Amniotic epithelial cell (primary cell): ENCODE results near the gene CCDC148.
A peak's percentile ranks its signal among the peaks of the same experiment; 100 is the strongest.

ENCODE experiments used
- DNase-seq: peaks from one replicate; pipeline ENCODE4 v3.0.0-alpha.2; 2010; ENCODE audit warnings: low read depth

Gene CCDC148

DNA sequence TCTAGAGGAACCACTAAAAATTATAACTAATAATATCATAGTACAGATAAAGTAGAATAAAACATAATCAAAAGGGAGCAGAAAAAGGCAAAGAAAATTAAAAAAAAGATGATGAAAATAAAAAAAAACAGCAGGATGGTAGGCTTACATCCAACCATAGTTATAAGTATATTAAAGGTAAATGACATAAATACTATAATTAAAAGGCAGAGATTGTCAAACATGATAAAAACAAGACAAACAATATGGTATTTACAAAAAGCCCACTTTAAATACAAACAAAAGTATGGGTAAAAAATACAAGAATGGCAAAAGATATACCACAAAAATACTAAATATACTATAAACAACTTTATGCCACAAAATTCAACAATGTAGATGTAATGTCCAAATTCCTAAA lies 24.4 kb downstream of the CCDC148 start:
- no peak for DNase-seq

DNA sequence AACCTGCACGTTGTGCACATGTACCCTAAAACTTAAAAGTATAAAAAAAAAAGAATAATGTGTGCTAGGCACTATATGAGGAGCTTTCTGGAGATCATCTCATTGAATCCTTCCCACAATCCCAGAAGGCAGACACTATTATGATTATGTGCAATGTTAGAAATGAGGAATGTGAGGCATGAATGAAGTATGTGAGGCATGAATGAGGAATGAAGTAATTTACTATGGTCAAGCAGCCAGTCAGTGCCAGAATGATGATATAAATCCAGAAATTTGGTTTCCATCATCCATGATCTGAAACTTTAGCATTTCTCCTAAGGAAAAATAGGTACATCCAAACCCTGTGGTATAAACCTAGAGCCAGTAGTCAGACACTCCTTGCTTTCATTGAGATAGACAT lies 42.0 kb downstream of the CCDC148 start:
- peak; percentile 52 for DNase-seq

DNA sequence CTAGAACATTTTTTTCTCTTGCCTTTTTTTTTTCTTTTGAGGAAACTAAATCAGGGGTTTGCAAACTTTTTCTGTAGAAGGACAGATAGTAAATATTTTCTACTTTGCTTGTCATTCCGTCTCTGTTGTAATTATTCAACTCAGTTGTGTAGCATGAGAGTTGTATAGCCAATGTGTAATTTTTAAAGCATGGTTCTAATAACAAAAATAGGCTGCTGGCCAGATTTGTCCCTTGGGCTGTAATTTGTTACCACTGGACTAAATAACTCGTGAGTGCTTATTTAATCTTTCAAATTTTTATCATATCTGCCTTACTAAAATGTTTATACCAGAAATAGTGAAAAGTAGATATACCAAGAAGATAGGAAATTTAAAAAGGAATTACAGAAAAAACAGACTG lies 43.0 kb downstream of the CCDC148 start:
- DNase-seq, result no peak

DNA sequence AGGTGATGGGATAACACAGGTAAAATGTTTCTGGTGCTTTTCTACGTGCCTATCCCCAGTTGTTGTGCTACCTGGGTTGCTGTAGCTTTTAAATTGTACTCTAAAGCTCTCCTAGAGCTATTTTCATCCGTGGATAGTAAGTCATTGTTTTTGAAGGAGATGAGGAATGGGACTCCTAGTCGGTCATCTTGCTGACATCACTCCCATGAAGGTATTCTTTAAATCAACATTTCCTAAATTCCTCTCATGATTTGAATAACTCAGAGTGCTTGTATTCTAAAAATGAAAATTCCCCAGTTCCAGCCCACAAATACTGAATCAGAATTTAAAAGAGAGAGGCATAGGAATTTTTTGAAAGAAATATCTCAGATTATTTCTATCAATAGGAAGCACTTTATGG lies 44.3 kb downstream of the CCDC148 start:
- peak; percentile 13 for DNase-seq

DNA sequence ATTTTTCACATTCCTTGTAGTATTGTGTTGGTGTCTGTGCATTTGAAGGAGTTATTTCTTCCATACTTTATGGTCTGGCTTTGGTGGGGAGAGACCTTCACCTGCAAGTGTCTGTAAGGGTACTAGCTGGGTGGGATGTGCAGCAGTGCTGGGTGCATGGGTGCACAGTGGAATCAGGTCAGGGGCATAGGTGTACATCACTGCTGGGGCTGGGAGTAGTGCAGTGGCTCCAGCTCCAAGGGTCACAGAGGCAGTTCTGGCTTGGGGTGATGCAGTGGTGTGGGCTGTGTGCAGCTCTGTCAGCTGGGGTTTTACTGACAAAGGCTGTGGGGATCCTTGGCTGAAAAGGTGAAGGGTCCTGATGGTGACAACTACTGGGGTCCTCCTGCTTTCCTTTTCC lies 44.8 kb downstream of the CCDC148 start:
- DNase-seq, result no peak

DNA sequence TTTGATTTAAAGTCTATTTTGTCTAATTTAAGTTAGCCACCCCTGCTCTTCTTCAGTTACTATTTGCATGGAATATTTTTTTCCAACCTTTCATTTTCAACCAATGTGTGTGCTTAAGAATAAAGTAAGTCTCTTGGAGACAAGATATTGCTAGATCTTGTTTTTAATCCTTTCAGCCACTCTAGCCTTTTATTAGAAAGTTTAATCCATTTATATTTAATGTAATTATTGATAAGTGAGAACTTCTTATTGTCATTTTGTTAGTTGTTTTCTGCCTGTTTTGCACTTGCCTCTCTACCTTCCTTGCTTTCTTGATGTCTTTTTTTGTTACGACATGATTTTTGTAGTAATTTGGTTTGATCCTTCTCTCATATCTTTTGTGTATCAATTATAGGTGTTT lies 46.4 kb downstream of the CCDC148 start:
- DNase-seq, result no peak

DNA sequence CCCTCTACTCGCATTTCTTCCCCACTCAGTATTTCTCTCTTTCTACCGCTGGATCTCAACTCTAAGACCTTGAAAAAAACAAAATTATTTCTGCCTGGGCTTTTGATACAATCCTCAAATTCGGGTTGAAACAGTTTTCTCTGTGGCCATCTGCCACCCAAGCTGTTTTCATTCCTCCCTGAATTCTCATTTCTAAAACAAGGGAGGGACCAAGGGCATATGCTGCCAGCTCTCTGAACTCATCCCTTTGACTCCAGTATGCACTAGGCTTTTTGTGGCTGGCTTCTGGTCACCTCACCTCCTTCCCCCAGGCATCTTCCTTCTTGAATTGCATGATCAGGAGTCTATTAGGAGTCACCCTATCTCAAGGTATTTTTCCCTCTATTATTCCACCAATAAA lies 49.5 kb downstream of the CCDC148 start:
- DNase-seq, result no peak

DNA sequence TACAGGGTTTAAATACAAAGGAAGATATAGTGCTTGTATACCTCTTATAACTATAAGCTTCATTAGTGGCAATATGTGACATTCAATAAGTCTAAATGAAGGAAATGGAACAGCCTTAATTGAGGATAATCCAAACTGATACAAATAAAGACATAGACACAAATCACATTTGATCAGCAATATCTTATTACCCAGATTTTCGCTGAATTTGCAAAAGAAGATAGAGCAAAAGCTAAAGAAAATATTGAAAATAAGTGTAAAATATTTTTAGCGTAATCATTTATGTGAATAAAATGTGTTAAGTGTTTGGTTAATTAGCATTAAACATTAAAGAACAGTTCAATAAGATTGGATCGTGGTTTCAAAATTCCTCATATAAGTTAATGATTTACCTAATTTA lies 51.2 kb downstream of the CCDC148 start:
- no peak for DNase-seq

DNA sequence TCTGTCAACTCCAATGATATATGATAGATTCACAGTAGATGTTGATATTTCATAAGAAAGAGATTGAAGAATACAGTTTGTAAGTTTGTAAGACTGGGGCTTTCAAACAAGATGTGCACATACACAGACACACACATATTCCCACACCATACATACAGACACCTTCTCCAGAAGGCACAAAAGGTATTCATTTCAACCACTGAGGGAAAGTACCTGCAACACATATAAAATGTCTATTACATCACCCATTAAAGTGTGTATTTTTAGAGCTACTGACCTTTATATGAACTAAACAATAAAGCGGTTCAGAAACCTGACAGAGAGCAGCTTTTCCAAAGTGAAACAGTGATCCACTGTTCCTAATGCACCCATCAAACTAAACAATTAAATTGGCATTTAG lies 53.3 kb downstream of the CCDC148 start:
- DNase-seq, result no peak

DNA sequence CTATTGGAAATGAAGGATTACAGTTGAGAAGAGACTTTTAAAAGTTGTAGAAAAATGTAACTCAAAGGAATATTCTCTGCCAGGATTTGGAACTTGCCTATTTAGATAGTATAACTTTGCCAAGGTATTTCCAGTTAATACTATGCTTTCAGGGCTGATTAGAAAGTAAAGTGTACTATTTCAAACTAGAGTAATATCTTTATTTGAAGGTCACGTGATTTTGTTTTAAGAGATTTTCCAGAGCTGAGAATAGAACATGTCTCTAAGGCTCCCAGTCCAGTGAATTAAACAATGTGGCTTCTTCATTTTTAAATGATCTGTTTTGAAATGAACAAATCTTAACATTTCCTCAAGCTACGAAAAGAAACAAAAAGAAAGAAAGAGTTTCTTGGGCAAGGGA lies 53.9 kb downstream of the CCDC148 start:
- DNase-seq, result no peak

DNA sequence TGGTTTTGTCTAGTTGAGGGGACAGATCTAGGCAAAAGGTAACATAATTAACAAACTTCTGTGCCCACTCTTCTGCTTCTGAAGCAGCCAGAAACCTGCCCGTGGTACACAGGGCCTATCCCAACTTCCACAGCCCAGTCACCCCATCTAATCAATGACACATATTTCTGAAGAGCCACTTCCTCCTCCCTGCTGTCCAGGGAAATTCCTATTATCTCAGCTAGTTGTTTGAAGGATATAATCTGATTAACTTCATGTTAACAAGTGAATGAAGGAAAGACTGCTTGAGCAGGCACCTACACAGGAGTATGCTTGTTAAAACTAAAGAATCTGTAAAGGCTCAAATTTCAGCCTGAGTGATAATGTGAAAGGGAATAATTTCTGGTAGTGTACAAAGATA lies 61.4 kb downstream of the CCDC148 start:
- no peak for DNase-seq

DNA sequence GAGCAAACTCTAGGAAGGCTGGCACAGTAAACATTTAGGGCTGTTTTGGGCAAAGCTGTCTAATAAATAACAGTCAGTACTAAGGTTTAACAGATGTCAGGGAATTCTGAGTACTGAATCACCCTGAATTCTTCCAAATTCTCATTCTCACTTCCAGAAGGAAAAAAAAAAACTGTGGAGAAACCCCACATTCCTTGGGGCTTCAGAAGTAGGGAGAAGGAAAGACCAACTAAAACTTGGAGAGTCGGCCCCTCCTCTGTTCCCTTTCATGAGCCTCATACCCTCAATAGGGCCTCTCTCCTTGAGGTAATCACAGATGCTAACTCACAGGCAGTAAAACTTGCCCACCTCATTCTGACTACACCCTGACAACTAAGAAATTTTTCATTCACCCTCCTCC lies 62.1 kb downstream of the CCDC148 start:
- DNase-seq, result no peak

DNA sequence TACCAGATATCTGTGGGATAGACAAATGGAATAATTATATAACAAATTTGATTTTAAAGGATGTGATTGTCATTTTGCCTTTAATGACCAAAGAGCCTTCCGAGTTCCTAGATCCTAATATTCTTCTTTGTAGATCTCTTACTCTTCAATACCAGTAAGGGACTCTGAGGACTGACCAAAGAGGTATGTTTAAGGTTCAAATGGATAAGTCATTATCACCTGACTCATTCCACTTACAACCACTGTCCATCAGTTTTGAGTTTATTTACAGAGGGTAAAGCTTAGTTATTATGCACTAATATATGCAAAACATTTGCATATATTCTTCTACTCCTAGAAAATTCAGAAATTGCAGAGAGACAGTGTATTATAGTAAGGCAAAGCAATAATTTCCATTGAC lies 62.7 kb downstream of the CCDC148 start:
- DNase-seq, result no peak

DNA sequence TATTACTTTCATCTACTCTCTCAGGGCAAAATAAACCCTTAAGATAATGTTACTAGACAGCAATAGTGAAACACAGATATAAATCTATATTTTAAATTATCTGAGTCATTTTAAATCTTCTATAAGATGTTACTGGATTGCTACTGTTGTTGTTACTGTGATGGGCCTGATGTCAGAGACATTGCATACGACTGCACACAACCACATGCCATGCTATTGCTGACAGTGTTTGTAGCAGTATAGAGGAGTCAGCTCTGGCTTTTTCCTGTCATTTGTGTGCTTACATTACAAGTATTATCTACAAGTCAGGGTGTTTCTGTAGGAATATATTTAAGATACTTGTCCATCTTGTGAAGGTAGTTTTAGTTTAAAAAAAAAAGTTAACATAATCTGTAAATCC lies 63.9 kb downstream of the CCDC148 start:
- no peak for DNase-seq

DNA sequence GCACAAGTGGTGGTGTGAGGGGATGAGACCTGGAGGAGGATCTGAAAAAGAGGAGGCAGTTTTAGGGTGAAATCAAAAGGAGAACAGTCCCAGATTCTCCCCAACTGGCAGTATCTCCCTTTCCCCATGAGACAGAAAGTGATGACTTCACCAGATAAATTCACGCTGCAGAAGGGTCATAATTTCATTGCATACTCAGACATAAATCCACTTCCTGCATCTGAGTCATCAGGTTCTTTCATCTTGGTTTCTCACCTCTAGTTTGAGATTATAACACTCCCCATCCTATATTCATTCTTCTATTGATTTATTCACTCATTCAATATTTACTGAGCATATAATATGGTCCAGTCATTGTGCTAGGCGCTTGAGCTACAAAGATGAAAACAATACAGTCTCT lies 64.7 kb downstream of the CCDC148 start:
- peak; percentile 32 for DNase-seq

DNA sequence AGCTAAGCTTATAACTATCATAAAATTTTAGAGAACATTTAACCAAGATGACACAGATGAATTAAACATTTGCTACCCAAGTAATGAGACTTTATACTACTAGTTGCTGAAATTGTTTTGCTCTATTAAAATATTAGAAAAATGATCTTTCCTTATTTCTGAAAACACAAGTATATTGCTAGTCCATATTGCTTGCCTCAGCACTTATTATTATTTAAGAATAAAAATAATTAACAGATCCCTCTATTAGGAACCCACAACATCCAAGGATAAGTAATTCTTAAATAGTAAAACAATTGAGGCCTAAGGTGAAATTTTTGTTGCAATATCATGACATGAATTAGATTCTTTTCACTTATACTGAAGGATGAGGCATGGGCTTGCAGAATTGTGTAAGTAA lies 65.2 kb downstream of the CCDC148 start:
- no peak for DNase-seq

DNA sequence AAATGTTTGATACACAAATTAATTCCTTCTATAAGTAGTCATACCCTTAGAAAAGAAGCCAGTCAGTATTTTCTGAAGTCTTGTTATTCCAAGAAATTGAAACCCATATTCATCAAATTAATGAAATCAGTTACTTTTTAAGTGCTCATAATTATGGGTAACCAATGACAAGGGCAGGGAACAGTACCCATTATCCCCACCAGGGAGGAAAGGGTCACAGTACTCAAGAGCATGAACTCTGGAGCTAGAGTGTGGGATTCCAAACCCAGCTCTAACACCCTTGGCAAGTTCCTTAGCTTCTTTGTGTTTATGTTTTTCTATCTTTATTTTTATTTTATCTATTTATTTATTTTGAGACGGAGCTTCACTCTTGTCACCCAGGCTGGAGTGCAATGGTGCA lies 68.4 kb downstream of the CCDC148 start:
- DNase-seq, result no peak

DNA sequence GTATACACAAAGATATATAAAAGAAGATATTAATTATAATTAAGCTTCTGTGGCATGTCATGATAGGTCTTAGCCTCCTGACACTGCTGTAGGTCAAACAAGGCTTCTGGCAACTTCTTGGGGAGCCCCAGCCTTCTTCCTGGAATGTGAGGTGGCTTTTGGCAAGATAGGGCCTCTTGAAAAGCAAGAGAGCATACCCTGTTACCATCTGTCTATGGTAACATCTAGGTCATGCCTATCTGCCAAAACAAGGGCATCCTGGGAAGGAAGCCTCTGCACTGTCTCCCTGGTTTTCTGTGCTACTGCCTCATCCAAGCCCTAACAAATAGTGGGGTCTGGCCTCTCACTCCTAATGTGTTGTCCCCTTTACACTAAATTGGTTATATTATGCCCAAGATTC lies 70.9 kb downstream of the CCDC148 start:
- no peak for DNase-seq

DNA sequence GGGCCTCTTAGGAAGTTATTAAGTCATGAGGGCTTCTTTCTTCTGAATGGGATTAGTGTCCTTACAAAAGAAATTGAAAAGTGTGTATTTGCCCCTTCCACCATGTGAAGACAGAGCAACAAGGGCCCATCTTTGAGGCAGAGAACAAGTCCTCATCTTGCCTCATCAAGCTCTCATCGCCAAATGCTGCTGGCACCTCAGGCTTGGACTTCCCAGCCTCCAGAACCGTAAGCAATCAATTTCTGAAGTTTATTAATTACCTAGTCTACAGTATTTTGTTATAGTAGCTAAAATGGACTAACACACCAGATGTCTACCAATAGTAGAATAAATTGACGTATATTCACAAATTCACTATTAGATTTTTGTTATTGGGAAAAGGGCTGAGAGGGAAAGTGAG lies 74.6 kb downstream of the CCDC148 start:
- DNase-seq, result no peak

DNA sequence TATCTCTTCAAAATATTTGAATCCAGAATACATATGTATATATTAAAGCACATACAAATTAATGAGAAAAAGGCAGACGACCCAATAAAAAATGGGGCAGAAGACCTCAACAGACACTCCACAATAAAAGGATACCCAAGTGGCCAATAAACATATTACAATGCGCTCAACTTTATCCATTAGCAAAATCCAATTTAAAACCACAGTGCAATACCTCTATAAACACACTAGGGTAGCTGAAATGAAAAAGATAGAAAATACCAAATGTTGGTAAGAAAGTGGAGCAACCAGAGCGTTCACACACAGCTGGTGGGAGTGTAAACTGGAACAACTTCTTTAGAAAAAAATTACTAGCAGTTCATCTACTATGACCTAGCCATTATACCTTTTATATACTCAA lies 75.3 kb downstream of the CCDC148 start:
- no peak for DNase-seq

DNA sequence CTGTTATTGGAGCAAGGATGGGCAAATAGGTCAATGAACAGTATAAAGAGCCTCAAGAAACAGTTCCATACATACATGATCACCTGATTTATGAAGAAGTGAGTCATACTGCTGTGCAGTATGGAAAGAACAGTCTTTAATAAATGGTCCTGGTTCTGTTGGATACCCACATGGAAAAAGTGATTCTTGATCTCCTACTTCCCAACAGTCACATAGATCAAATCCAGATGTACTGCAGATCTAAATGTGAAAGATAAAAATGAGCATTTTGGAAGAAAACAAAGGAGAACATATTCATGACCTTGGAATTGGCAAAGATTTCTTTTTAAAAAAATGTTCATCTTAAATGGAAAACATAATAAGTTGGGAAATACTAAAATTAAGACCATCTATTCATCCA lies 75.8 kb downstream of the CCDC148 start:
- no peak for DNase-seq

DNA sequence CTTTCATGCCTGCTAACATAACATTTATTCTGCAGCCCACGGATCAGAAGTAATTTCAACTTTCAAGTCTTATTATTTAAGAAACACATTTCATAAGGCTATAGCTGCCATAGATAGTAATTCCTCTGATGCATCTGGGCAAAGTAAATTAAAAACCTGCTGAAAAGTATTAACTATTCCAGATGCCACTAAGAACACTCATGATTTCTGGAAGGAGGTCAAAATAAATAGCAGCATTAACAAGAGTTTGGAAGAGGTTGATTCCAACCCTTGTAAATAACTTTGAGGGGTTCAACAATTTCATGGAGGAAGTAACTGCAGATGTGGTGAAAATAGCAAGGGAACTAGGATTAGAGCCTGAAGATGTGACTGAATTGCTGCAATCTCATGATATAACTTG lies 77.6 kb downstream of the CCDC148 start:
- no peak for DNase-seq

DNA sequence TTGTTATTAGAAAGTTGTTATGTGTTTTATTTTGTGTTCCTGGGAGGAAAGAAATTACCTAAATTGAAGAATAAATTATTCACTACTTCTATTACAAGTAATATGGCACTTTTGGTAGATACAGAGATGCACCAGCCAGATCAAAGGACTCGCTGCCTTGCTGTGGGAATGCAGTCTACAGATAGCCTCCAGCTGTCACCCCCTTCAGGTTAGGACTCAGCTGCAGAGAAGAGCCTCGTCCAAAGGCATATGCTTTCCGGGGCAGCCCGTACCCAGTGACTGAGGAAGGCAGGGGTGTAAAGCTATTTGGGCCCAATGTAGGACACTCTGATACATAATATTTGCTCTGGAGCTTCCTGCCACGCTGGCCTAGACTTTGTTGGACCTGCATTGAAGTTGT lies 90.2 kb downstream of the CCDC148 start:
- no peak for DNase-seq

DNA sequence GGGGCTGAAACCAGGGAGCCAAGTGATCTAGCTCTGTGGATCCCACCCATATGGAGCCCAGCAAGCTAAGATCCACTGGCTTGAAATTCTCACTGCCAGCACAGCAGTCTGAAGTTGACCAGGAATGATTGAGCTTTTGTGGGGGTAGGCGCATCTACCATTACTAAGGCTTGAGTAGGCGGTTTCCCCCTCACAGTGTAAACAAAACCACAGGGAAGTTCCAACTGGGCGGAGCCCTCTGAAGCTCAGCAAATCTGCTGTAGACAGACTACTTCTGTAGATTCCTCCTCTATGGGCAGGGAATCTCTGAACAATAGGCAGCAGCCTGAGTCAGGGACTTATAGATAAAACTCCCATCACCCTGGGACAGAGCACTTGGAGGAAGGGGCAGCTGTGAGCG lies 96.7 kb downstream of the CCDC148 start:
- DNase-seq, result peak; percentile 1

DNA sequence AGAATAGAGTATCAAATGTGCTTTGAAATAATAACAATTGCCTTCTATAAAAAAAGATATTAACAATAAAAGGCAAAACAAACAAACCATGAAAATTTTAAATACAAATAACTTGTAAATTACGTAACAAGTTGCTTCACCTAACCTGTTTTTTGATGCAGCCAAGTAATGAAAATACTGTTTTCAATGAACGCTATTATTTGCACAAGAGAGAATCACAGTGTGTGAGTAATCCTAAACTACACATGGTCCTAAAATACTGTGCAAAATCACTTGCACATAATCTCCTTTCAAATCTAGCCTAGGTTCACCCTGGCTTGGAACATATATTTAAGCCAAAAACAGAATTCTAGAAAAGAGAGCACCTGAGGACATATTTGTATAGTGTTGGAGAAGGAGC lies 98.9 kb downstream of the CCDC148 start:
- no peak for DNase-seq
